Measurements from ENCODE around the gene STMN1. TPM values are rescaled to one million over a fixed set of nuclear protein-coding genes. Genes with fewer than 3 reads are reported as not detected.

The STMN1 gene
- total and polyA plus RNA-seq, 9 of the 15 experiments (the other 6 are each of a cell fraction or from before 2014, with no cell fraction given), result 269 to 2,153 (median 595) TPM

- intact Hi-C loops (cut with micrococcal nuclease) (loop anchor here (2.0 kb wide), 1 partner anchor 26 kb away; no protein-coding TSS in a partner anchor), in situ Hi-C loops (cut with MboI) (no loop called here)
- H3K9ac ChIP-seq (ENCODE audit: insufficient read depth in 1 of 2, low read depth in 2 of 2, low read length in 2 of 2), result peak overlapping the region; percentile 28 to 95; a peak in 3 of 4 replicates
- H3K9me1 ChIP-seq (ENCODE audit: control insufficient read depth, insufficient read depth, low read length), result peaks cover 9% of the 10 kb centered on the region
- CTCF ChIA-PET (ENCODE audit: low intra/inter-chr PET ratio), result interaction anchor here (0.5 to 2.7 kb wide), 2 partner anchors 32 to 91 kb away, joined by 3 to 19 read pairs; partner anchors contain the start of gene PAFAH2
- peaks cover 19 to 24% of the 10 kb centered on the region in 2 experiments; a peak in 4 of 5 replicates for H3K4me1 ChIP-seq (replicated peaks in 1 of 2; ENCODE audit: control insufficient read depth in 2 of 2, insufficient read depth in 2 of 2, low read length in 2 of 2)
- H3K9me3 ChIP-seq (replicated peaks; ENCODE audit: control insufficient read depth, insufficient read depth, low read depth, low read length), result no peaks in the 10 kb centered on the region
- WGBS (ENCODE audit: insufficient coverage, low coverage, missing lambda C conversion rate), result 47% methylated on average over 33 of the region's 34 CpGs
- peaks cover 30% of the 10 kb centered on the region for H3K36me3 ChIP-seq (ENCODE audit: control insufficient read depth, insufficient read depth, low read length)
- peaks cover 42% of the 10 kb centered on the region for H3K79me2 ChIP-seq (ENCODE audit: control insufficient read depth, insufficient read depth, low read length)
- peak overlapping the region; percentile 95 for H2AFZ ChIP-seq (ENCODE audit: low read depth, low read length)
- no peak for FAIRE-seq
- peaks cover 25% of the 10 kb centered on the region for H4K20me1 ChIP-seq (replicated peaks; ENCODE audit: control insufficient read depth, insufficient read depth, low read length)
- H3K27me3 ChIP-seq (ENCODE audit: control insufficient read depth in 2 of 2, insufficient read depth in 2 of 2, low read length in 2 of 2), result no peaks in the 10 kb centered on the region
- peak overlapping the region; percentile 93 for H3K27ac ChIP-seq (ENCODE audit: extremely low read depth, low read depth, low read length)
- BruUV-seq (replicated peaks), result no TSS peak
- peak in 2 of 4 experiments; percentile 70 to 73 for DNase-seq (ENCODE audit: extremely low read depth in 1 of 4, low spot score in 3 of 4)
- no peak for ATAC-seq
- POLR2A ChIA-PET, result interaction anchor here (0.6 to 4.6 kb wide), 4 partner anchors 11 to 340 kb away, joined by 3 to 19 read pairs (median 8); no protein-coding TSS in a partner anchor
- H3K4me2 ChIP-seq (ENCODE audit: insufficient read depth, low read length), result peak overlapping the region; percentile 75
- H3K4me3 ChIP-seq, result peak overlapping the region; percentile 78
- TF ChIP-seq, protein P1, sequence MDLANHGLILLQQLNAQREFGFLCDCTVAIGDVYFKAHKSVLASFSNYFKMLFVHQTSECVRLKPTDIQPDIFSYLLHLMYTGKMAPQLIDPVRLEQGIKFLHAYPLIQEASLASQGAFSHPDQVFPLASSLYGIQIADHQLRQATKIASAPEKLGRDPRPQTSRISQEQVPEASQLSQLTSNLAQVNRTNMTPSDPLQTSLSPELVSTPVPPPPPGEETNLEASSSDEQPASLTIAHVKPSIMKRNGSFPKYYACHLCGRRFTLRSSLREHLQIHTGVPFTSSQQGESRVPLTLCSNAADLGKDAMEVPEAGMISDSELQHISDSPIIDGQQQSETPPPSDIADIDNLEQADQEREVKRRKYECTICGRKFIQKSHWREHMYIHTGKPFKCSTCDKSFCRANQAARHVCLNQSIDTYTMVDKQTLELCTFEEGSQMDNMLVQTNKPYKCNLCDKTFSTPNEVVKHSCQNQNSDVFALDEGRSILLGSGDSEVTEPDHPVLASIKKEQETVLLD (IDR thresholded peaks at IDR 0.05), result 0 out of 2 replicates have a peak, but pooled peaks have one; percentile 31
- TF ChIP-seq NRF1 (conservative IDR thresholded peaks at IDR 0.05 in 1 of 2, IDR thresholded peaks at IDR 0.05 in 1 of 2) (peak in 1 of 2 experiments; percentile 9; a peak in 1 of 4 replicates), CBFA2T3 (IDR thresholded peaks at IDR 0.05) (no peak), NCOA6 (IDR thresholded peaks at IDR 0.05) (no peak), MECOM (CRISPR knock-in tag; IDR thresholded peaks at IDR 0.05) (0 out of 2 replicates have a peak, but pooled peaks have one; percentile 8), ETS1 (conservative IDR thresholded peaks at IDR 0.05; ENCODE audit: control insufficient read depth, low read depth, low read length) (0 out of 2 replicates have a peak, but pooled peaks have one; percentile 12), SAP30 (IDR thresholded peaks at IDR 0.05; ENCODE audit: borderline replicate concordance, insufficient read depth, low read depth, low read length, poor library complexity, severe bottlenecking) (no peak), CEBPG (CRISPR knock-in tag; IDR thresholded peaks at IDR 0.05) (peak; percentile 73), CEBPG (tag; conservative IDR thresholded peaks at IDR 0.05 in 1 of 2, IDR thresholded peaks at IDR 0.05 in 1 of 2) (no peak), ZNF740 (CRISPR knock-in tag; IDR thresholded peaks at IDR 0.05) (peak; percentile 91), ZNF740 (tag; IDR thresholded peaks at IDR 0.05) (peak in 1 of 2 experiments; percentile 69; a peak in 2 of 4 replicates)
- TF ChIP-seq, protein P2, sequence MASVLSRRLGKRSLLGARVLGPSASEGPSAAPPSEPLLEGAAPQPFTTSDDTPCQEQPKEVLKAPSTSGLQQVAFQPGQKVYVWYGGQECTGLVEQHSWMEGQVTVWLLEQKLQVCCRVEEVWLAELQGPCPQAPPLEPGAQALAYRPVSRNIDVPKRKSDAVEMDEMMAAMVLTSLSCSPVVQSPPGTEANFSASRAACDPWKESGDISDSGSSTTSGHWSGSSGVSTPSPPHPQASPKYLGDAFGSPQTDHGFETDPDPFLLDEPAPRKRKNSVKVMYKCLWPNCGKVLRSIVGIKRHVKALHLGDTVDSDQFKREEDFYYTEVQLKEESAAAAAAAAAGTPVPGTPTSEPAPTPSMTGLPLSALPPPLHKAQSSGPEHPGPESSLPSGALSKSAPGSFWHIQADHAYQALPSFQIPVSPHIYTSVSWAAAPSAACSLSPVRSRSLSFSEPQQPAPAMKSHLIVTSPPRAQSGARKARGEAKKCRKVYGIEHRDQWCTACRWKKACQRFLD (CRISPR knock-in tag; IDR thresholded peaks at IDR 0.05), result no peak
- TF ChIP-seq, protein P3, sequence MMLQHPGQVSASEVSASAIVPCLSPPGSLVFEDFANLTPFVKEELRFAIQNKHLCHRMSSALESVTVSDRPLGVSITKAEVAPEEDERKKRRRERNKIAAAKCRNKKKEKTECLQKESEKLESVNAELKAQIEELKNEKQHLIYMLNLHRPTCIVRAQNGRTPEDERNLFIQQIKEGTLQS (IDR thresholded peaks at IDR 0.05), result peak; percentile 59
- TF ChIP-seq, protein P3 (CRISPR knock-in tag; conservative IDR thresholded peaks at IDR 0.05), result no peak
These were observed 553 bp upstream of the STMN1 start for GRCh38 chr1:25906644-25907300.
